H9 (cell line): ENCODE data around the gene CACNA1F. TPM values are rescaled to one million over a fixed set of nuclear protein-coding genes. Genes with fewer than 3 reads are reported as not detected.

Experiments
- DNase-seq: peaks from one replicate; pipeline ENCODE4 v3.0.0-alpha.2; 2017
- H2AFZ ChIP-seq: one replicate; pipeline ENCODE4 v1.6.1; 2013; ENCODE audit warnings: mild to moderate bottlenecking, low read length, control low read depth, moderate library complexity
- H2AK5ac ChIP-seq: 2 replicates; pipeline ENCODE4 v1.6.1; 2013; ENCODE audit warnings: low read length, control low read depth, mixed read lengths; ENCODE audit not compliant: insufficient read length
- H2BK120ac ChIP-seq: one replicate; pipeline ENCODE4 v1.6.1; 2013; ENCODE audit warnings: low read depth, mild to moderate bottlenecking, low read length, control low read depth, inconsistent platforms; ENCODE audit not compliant: poor library complexity, severe bottlenecking
- H2BK12ac ChIP-seq: 2 replicates; pipeline ENCODE4 v1.6.1; 2013; ENCODE audit warnings: low read length, control low read depth, mixed read lengths, low read depth; ENCODE audit not compliant: insufficient read length
- H2BK15ac ChIP-seq: 2 replicates; pipeline ENCODE4 v1.6.1; 2013; ENCODE audit warnings: low read depth, low read length, control low read depth
- H2BK20ac ChIP-seq: one replicate; pipeline ENCODE4 v1.6.1; 2013; ENCODE audit warnings: low read depth, mild to moderate bottlenecking, low read length, control low read depth, inconsistent platforms; ENCODE audit not compliant: poor library complexity, severe bottlenecking
- H2BK5ac ChIP-seq: 2 replicates; pipeline ENCODE4 v1.6.1; 2013; ENCODE audit warnings: low read length, control low read depth, mixed read lengths; ENCODE audit not compliant: insufficient read length
- H3K14ac ChIP-seq: 2 replicates; pipeline ENCODE4 v1.6.1; 2013; ENCODE audit warnings: low read length, control low read depth; ENCODE audit not compliant: insufficient read depth
- H3K18ac ChIP-seq: 2 replicates; pipeline ENCODE4 v1.6.1; 2013; ENCODE audit warnings: low read depth, mild to moderate bottlenecking, mixed read lengths, low read length, control low read depth; ENCODE audit not compliant: insufficient read length
- H3K23ac ChIP-seq: 2 replicates; pipeline ENCODE4 v1.6.1; 2013; ENCODE audit warnings: low read length, control low read depth, mixed read lengths, low read depth; ENCODE audit not compliant: insufficient read length
- H3K23me2 ChIP-seq: 2 replicates; pipeline ENCODE4 v1.6.1; 2013; ENCODE audit warnings: low read depth, mild to moderate bottlenecking, mixed read lengths, low read length, control low read depth; ENCODE audit not compliant: insufficient read length, poor library complexity, severe bottlenecking
- H3K27ac ChIP-seq: 2 replicates; pipeline ENCODE4 v1.5.1; 2013; ENCODE audit warnings: low read length, control low read depth, mixed read lengths, low read depth; ENCODE audit not compliant: insufficient read length
- H3K27me3 ChIP-seq: 2 replicates; pipeline ENCODE4 v1.6.1; 2013; ENCODE audit warnings: low read length, control low read depth, inconsistent platforms; ENCODE audit not compliant: insufficient read depth
- H3K4ac ChIP-seq: 2 replicates; pipeline ENCODE4 v1.6.1; 2013; ENCODE audit warnings: low read depth, mild to moderate bottlenecking, control low read depth, inconsistent platforms, low read length, moderate library complexity
- H3K4me1 ChIP-seq: 2 replicates; pipeline ENCODE4 v1.6.1; 2013; ENCODE audit warnings: low read length, control low read depth, inconsistent platforms; ENCODE audit not compliant: insufficient read depth
- H3K4me2 ChIP-seq: 2 replicates; pipeline ENCODE4 v1.6.1; 2013; ENCODE audit warnings: low read length, control low read depth, mixed read lengths; ENCODE audit not compliant: insufficient read length, insufficient read depth
- H3K56ac ChIP-seq: 2 replicates; pipeline ENCODE4 v1.6.1; 2013; ENCODE audit warnings: low read depth, mild to moderate bottlenecking, mixed read lengths, low read length, control low read depth; ENCODE audit not compliant: insufficient read length
- H3K79me1 ChIP-seq: 2 replicates; pipeline ENCODE4 v1.6.1; 2013; ENCODE audit warnings: low read depth, mild to moderate bottlenecking, moderate library complexity, low read length, control low read depth, inconsistent platforms; ENCODE audit not compliant: insufficient read depth, poor library complexity, severe bottlenecking
- H3K79me2 ChIP-seq: 2 replicates; pipeline ENCODE4 v1.6.1; 2013; ENCODE audit warnings: low read length, control low read depth, inconsistent platforms; ENCODE audit not compliant: insufficient read depth
- H3K9ac ChIP-seq: 2 replicates; pipeline ENCODE4 v1.6.1; 2013; ENCODE audit warnings: low read length, control low read depth, mixed read lengths; ENCODE audit not compliant: insufficient read length; ENCODE audit errors: extremely low read depth
- H3K9me3 ChIP-seq: one replicate; pipeline ENCODE4 v1.6.1; 2013; ENCODE audit warnings: low read depth, low read length, inconsistent platforms; ENCODE audit not compliant: control insufficient read depth
- H3T11ph ChIP-seq: one replicate; pipeline ENCODE4 v1.6.1; 2013; ENCODE audit warnings: mild to moderate bottlenecking, low read length, control low read depth, inconsistent platforms
- H4K20me1 ChIP-seq: one replicate; pipeline ENCODE4 v1.6.1; 2013; ENCODE audit not compliant: control insufficient read depth, insufficient read length, insufficient read depth
- H4K5ac ChIP-seq: 2 replicates; pipeline ENCODE4 v1.6.1; 2013; ENCODE audit warnings: low read depth, mild to moderate bottlenecking, mixed read lengths, low read length, control low read depth; ENCODE audit not compliant: insufficient read length
- H4K8ac ChIP-seq: replicated peaks from 2 replicates; pipeline ENCODE4 v1.6.1; 2013; ENCODE audit warnings: low read length, control low read depth, mixed read lengths, low read depth; ENCODE audit not compliant: insufficient read length
- H4K91ac ChIP-seq: 2 replicates; pipeline ENCODE4 v1.6.1; 2013; ENCODE audit warnings: low read depth, mild to moderate bottlenecking, moderate library complexity, mixed read lengths, low read length, control low read depth; ENCODE audit not compliant: insufficient read length
- H3K27ac Mint-ChIP-seq, 3 experiments: 2 replicates in 2 of 3; 3 replicates in 1 of 3; pipeline ENCODE4 v1.8.0; 2020 to 2021; ENCODE audit warnings: mixed read lengths in 3 of 3, mild to moderate bottlenecking in 1 of 3, moderate library complexity in 1 of 3
- H3K27me3 Mint-ChIP-seq: 2 replicates; pipeline ENCODE4 v1.8.0; 2021; ENCODE audit warnings: low read depth, mild to moderate bottlenecking, moderate library complexity, mixed read lengths
- H3K36me3 Mint-ChIP-seq, 3 experiments: 2 replicates in 2 of 3; 3 replicates in 1 of 3; pipeline ENCODE4 v1.8.0; 2020 to 2021; ENCODE audit warnings: low read depth in 3 of 3, mixed read lengths in 3 of 3; ENCODE audit not compliant: insufficient read depth in 1 of 3
- H3K4me1 Mint-ChIP-seq, 2 experiments: 2 replicates each; pipeline ENCODE4 v1.8.0; 2020; ENCODE audit warnings: mixed read lengths in 2 of 2
- H3K4me3 Mint-ChIP-seq, 2 experiments: 2 replicates in 1 of 2; 3 replicates in 1 of 2; pipeline ENCODE4 v1.8.0; 2020 to 2021; ENCODE audit warnings: mild to moderate bottlenecking in 2 of 2, mixed read lengths in 2 of 2, moderate library complexity in 1 of 2
- H3K9me3 Mint-ChIP-seq, 2 experiments: 2 replicates in 1 of 2; 3 replicates in 1 of 2; pipeline ENCODE4 v1.8.0; 2020; ENCODE audit warnings: mild to moderate bottlenecking in 2 of 2, mixed read lengths in 2 of 2, moderate library complexity in 1 of 2
- WGBS: extraction: QIAGEN DNeasy Blood & Tissue Kit; methylation state at CpG from one replicate; pipeline ENCODE4 v1.1.7; 2013; ENCODE audit warnings: missing lambda C conversion rate, low lambda C conversion rate, mixed read lengths; ENCODE audit not compliant: insufficient read length; ENCODE audit errors: extremely low coverage; 5-methylcytosine and 5-hydroxymethylcytosine counted together
- total RNA-seq: library from RNA; stranded (reverse); gene quantifications from 2 replicates; pipeline ENCODE4 v1.2.1, GENCODE V29; 2021
- TF ChIP-seq, protein P1 (sequence below): fragments of 200-600 bp; sonication (generic); conservative IDR thresholded peaks from 3 replicates; pipeline ENCODE4 v1.8.0; 2021; ENCODE audit warnings: antibody characterized with exemption, mild to moderate bottlenecking

The CACNA1F gene
- total RNA-seq, 1 experiment from 2014 or later: 1.4 TPM

DNA sequence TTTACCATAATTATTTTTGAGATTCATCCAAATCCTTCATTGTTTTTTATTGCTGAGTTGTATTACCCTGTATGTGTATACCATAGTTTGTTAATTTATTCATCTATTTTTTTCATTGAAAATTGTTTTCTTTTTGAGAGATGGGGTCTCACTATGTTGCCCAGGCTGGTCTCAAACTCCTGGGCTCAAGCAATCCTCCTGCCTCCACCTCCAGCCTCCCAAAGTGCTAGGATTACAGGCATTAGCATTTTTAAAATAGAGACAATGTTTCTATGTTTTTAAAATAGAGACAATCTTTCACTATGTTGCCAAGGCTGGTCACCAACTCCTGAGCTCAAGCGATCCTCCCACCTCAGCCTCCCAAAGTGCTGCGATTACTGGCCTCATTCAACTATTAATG, 72.2 kb downstream of the CACNA1F start:
- Histone ChIP-seq H2BK5ac (no peak overlapping the region), H3T11ph (no peak overlapping the region), H4K91ac (no peak overlapping the region), H2BK120ac (no peak overlapping the region), H3K9me3 (peaks cover 16% of the 10 kb centered on the region), H3K56ac (no peak overlapping the region), H4K5ac (no peak overlapping the region), H4K20me1 (no peaks in the 10 kb centered on the region), H3K27me3 (no peaks in the 10 kb centered on the region; the same call in 1 of the 2 replicates), H3K14ac (no peak overlapping the region), H3K79me1 (no peaks in the 10 kb centered on the region), H3K27ac (no peak overlapping the region), H2AFZ (no peak overlapping the region), H2AK5ac (no peak overlapping the region), H3K18ac (no peak overlapping the region), H3K4me2 (no peak overlapping the region), H3K23ac (no peak overlapping the region), H2BK20ac (no peak overlapping the region), H3K23me2 (peaks cover 2% of the 10 kb centered on the region), H4K8ac (no peak overlapping the region), H3K4me1 (no peaks in the 10 kb centered on the region), H2BK12ac (no peak overlapping the region), H3K79me2 (no peaks in the 10 kb centered on the region), H2BK15ac (no peak overlapping the region), H3K9ac (no peak overlapping the region), H3K4ac (no peak overlapping the region)
- DNase-seq: no peak
- peaks cover 0 to 4% (median 2%) of the 10 kb centered on the region in 3 experiments; a peak in 2 of 7 replicates for H3K36me3 Mint-ChIP-seq
- WGBS: no CpG with 5 or more reads among the region's 2 CpGs
- H3K27me3 Mint-ChIP-seq: peaks cover 29% of the 10 kb centered on the region
- H3K27ac Mint-ChIP-seq: no peak overlapping the region
- TF ChIP-seq, protein P1, sequence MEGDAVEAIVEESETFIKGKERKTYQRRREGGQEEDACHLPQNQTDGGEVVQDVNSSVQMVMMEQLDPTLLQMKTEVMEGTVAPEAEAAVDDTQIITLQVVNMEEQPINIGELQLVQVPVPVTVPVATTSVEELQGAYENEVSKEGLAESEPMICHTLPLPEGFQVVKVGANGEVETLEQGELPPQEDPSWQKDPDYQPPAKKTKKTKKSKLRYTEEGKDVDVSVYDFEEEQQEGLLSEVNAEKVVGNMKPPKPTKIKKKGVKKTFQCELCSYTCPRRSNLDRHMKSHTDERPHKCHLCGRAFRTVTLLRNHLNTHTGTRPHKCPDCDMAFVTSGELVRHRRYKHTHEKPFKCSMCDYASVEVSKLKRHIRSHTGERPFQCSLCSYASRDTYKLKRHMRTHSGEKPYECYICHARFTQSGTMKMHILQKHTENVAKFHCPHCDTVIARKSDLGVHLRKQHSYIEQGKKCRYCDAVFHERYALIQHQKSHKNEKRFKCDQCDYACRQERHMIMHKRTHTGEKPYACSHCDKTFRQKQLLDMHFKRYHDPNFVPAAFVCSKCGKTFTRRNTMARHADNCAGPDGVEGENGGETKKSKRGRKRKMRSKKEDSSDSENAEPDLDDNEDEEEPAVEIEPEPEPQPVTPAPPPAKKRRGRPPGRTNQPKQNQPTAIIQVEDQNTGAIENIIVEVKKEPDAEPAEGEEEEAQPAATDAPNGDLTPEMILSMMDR: no peak
- H3K9me3 Mint-ChIP-seq: peaks cover 59 to 69% of the 10 kb centered on the region in 2 experiments
- H3K4me3 Mint-ChIP-seq: no peak overlapping the region
- peaks cover 4 to 13% of the 10 kb centered on the region in 2 experiments for H3K4me1 Mint-ChIP-seq
